Measurements from ENCODE around the gene TTC12. TPM values are rescaled to one million over a fixed set of nuclear protein-coding genes. Genes with fewer than 3 reads are reported as not detected.
A peak's percentile ranks its signal among the peaks of the same experiment; 100 is the strongest.

The TTC12 gene
- total and polyA plus RNA-seq, 2 of the 13 experiments (the other 11 are each of a cell fraction or from before 2014, with no cell fraction given) = 5.4 to 11.6 TPM

- TF ChIP-seq ZBTB49 (CRISPR knock-in tag; IDR thresholded peaks at IDR 0.05; ENCODE audit: borderline replicate concordance) (no peak), ZNF563 (CRISPR knock-in tag; IDR thresholded peaks at IDR 0.05) (no peak), ARID2 (CRISPR knock-in tag; IDR thresholded peaks at IDR 0.05; ENCODE audit: borderline replicate concordance) (no peak; the same call in 1 of the 2 replicates), ZNF549 (CRISPR knock-in tag; IDR thresholded peaks at IDR 0.05) (no peak), ZNF180 (CRISPR knock-in tag; IDR thresholded peaks at IDR 0.05; ENCODE audit: borderline replicate concordance, low read depth) (no peak), ZMAT5 (CRISPR knock-in tag; IDR thresholded peaks at IDR 0.05; ENCODE audit: borderline replicate concordance, low read depth) (no peak), MED13 (CRISPR knock-in tag; IDR thresholded peaks at IDR 0.05) (no peak), SIX1 (CRISPR knock-in tag; IDR thresholded peaks at IDR 0.05; ENCODE audit: borderline replicate concordance) (no peak), ZNF296 (CRISPR knock-in tag; conservative IDR thresholded peaks at IDR 0.05) (no peak), NAIF1 (CRISPR knock-in tag; IDR thresholded peaks at IDR 0.05; ENCODE audit: borderline replicate concordance) (peak; percentile 95; the same call in 1 of the 2 replicates), CAMTA2 (CRISPR knock-in tag; IDR thresholded peaks at IDR 0.05; ENCODE audit: borderline replicate concordance) (no peak), HMGXB4 (CRISPR knock-in tag; IDR thresholded peaks at IDR 0.05; ENCODE audit: borderline replicate concordance in 1 of 2, low read depth in 1 of 2) (peak; percentile 68 to 79; a peak in 3 of 4 replicates), ZNF510 (CRISPR knock-in tag; IDR thresholded peaks at IDR 0.05; ENCODE audit: low read depth) (peak; percentile 48; the same call in 1 of the 2 replicates), ZNF207 (IDR thresholded peaks at IDR 0.05; ENCODE audit: borderline replicate concordance) (no peak), POLR2AphosphoS2 (IDR thresholded peaks at IDR 0.05; ENCODE audit: low read depth, low read length) (no peak), EEA1 (CRISPR knock-in tag; IDR thresholded peaks at IDR 0.05; ENCODE audit: borderline replicate concordance) (no peak)
- TF ChIP-seq, protein P1, sequence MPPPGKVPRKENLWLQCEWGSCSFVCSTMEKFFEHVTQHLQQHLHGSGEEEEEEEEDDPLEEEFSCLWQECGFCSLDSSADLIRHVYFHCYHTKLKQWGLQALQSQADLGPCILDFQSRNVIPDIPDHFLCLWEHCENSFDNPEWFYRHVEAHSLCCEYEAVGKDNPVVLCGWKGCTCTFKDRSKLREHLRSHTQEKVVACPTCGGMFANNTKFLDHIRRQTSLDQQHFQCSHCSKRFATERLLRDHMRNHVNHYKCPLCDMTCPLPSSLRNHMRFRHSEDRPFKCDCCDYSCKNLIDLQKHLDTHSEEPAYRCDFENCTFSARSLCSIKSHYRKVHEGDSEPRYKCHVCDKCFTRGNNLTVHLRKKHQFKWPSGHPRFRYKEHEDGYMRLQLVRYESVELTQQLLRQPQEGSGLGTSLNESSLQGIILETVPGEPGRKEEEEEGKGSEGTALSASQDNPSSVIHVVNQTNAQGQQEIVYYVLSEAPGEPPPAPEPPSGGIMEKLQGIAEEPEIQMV (CRISPR knock-in tag; IDR thresholded peaks at IDR 0.05; ENCODE audit: low read depth) = 0 out of 2 replicates have a peak, but pooled peaks have one; percentile 28
Measured at GRCh38 chr11:113314389-113315301, at the start of gene TTC12 (continued).

All from HepG2 (cell line).